Measurements from ENCODE around the gene SPTY2D1.
"Not testable (repeated sequence)": the region's sequence is repeated elsewhere in the genome, so short reads cannot be mapped to it uniquely, and the experiment has no call there.

SPTY2D1 gene

GRCh38 chr11:18634140-18635032 is at the start of gene SPTY2D1:
TSS of gene SPTY2D1 (minus strand) at chr11:18634342. CDS start at chr11:18634257, 85 bp downstream.
- no peaks in the 10 kb centered on the region for H3K9me3 ChIP-seq (ENCODE audit: severe bottlenecking)
- no peaks in the 10 kb centered on the region; the same call in 1 of the 2 replicates for H3K36me3 ChIP-seq (ENCODE audit: low read depth)
- peaks cover 11% of the 10 kb centered on the region for H3K4me1 ChIP-seq (ENCODE audit: insufficient read depth, poor library complexity, severe bottlenecking)
- peak; percentile 99 for DNase-seq (ENCODE audit: low spot score)
- H3K27me3 ChIP-seq (ENCODE audit: insufficient read depth, poor library complexity, severe bottlenecking): no peaks in the 10 kb centered on the region
- peak; percentile 95 for ATAC-seq (ENCODE audit: low read depth)
- TF ChIP-seq, protein P1, sequence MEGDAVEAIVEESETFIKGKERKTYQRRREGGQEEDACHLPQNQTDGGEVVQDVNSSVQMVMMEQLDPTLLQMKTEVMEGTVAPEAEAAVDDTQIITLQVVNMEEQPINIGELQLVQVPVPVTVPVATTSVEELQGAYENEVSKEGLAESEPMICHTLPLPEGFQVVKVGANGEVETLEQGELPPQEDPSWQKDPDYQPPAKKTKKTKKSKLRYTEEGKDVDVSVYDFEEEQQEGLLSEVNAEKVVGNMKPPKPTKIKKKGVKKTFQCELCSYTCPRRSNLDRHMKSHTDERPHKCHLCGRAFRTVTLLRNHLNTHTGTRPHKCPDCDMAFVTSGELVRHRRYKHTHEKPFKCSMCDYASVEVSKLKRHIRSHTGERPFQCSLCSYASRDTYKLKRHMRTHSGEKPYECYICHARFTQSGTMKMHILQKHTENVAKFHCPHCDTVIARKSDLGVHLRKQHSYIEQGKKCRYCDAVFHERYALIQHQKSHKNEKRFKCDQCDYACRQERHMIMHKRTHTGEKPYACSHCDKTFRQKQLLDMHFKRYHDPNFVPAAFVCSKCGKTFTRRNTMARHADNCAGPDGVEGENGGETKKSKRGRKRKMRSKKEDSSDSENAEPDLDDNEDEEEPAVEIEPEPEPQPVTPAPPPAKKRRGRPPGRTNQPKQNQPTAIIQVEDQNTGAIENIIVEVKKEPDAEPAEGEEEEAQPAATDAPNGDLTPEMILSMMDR (IDR thresholded peaks at IDR 0.05; ENCODE audit: poor library complexity, severe bottlenecking): no peak
- peak within 1 kb of the TSS; percentile 71 for H3K4me3 ChIP-seq (ENCODE audit: severe bottlenecking)
- H3K27ac ChIP-seq (ENCODE audit: poor library complexity, severe bottlenecking): peak within 1 kb of the TSS; percentile 44

- Histone ChIP-seq H3K9me3 (ENCODE audit: severe bottlenecking) (peaks cover 3% of the 10 kb centered on the region), H3K4me1 (ENCODE audit: insufficient read depth, poor library complexity, severe bottlenecking) (peaks cover 3% of the 10 kb centered on the region), H3K27ac (ENCODE audit: poor library complexity, severe bottlenecking) (no peak overlapping the region), H3K4me3 (ENCODE audit: severe bottlenecking) (no peak overlapping the region), H3K36me3 (ENCODE audit: low read depth) (no peaks in the 10 kb centered on the region), H3K27me3 (ENCODE audit: insufficient read depth, poor library complexity, severe bottlenecking) (no peaks in the 10 kb centered on the region)
- no peak for ATAC-seq (ENCODE audit: low read depth)
- TF ChIP-seq, protein P1 (IDR thresholded peaks at IDR 0.05; ENCODE audit: poor library complexity, severe bottlenecking): no peak
- no peak for DNase-seq (ENCODE audit: low spot score)
Observed at GRCh38 chr11:18682466-18682865, 48.3 kb upstream of the SPTY2D1 start.

- not testable (repeated sequence) for H3K4me3 ChIP-seq (ENCODE audit: severe bottlenecking); H3K27ac ChIP-seq (ENCODE audit: poor library complexity, severe bottlenecking); H3K27me3 ChIP-seq (ENCODE audit: insufficient read depth, poor library complexity, severe bottlenecking); H3K9me3 ChIP-seq (ENCODE audit: severe bottlenecking); H3K4me1 ChIP-seq (ENCODE audit: insufficient read depth, poor library complexity, severe bottlenecking); H3K36me3 ChIP-seq (ENCODE audit: low read depth); DNase-seq (ENCODE audit: low spot score)
- peak; percentile 35; the same call in 1 of the 3 replicates for ATAC-seq (ENCODE audit: low read depth)
Observed at GRCh38 chr11:18681949-18682348, 47.8 kb upstream of the SPTY2D1 start.

GRCh38 chr11:18677560-18677959 is 43.4 kb upstream of the SPTY2D1 start:
- ATAC-seq (ENCODE audit: low read depth): no peak
- peak overlapping the region; percentile 80 for H3K27ac ChIP-seq (ENCODE audit: poor library complexity, severe bottlenecking)
- H3K4me3 ChIP-seq (ENCODE audit: severe bottlenecking): no peak overlapping the region
- H3K9me3 ChIP-seq (ENCODE audit: severe bottlenecking): no peaks in the 10 kb centered on the region
- no peaks in the 10 kb centered on the region for H3K27me3 ChIP-seq (ENCODE audit: insufficient read depth, poor library complexity, severe bottlenecking)
- H3K36me3 ChIP-seq (ENCODE audit: low read depth): no peaks in the 10 kb centered on the region
- DNase-seq (ENCODE audit: low spot score): no peak
- peaks cover 17% of the 10 kb centered on the region for H3K4me1 ChIP-seq (ENCODE audit: insufficient read depth, poor library complexity, severe bottlenecking)
- TF ChIP-seq, protein P1 (IDR thresholded peaks at IDR 0.05; ENCODE audit: poor library complexity, severe bottlenecking): no peak

DNA sequence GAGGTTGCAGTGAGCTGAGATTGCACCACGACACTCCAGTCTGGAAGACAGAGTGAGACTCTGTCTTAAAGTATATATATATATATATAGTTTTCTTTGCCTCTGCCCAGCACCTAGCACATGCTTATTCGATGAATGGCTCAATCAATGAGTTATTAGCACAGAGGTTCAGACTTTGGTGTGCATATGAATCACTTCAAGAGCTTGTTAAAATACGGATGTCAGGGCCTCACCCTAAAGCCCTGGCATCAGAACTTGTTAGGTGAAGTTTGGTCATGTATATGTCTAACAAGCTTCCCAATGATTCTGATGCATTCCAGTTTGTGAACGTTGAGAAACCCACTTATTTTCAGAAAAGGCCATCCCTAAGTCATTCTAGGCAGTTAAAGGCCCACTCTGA is 42.7 kb upstream of the SPTY2D1 start:
- Histone ChIP-seq H3K4me1 (ENCODE audit: insufficient read depth, poor library complexity, severe bottlenecking) (peaks cover 17% of the 10 kb centered on the region), H3K36me3 (ENCODE audit: low read depth) (no peaks in the 10 kb centered on the region), H3K27ac (ENCODE audit: poor library complexity, severe bottlenecking) (peak overlapping the region; percentile 80), H3K9me3 (ENCODE audit: severe bottlenecking) (no peaks in the 10 kb centered on the region), H3K4me3 (ENCODE audit: severe bottlenecking) (no peak overlapping the region), H3K27me3 (ENCODE audit: insufficient read depth, poor library complexity, severe bottlenecking) (no peaks in the 10 kb centered on the region)
- DNase-seq (ENCODE audit: low spot score) (no peak), ATAC-seq (ENCODE audit: low read depth) (peak; percentile 98)
- TF ChIP-seq, protein P1 (IDR thresholded peaks at IDR 0.05; ENCODE audit: poor library complexity, severe bottlenecking): no peak

DNA sequence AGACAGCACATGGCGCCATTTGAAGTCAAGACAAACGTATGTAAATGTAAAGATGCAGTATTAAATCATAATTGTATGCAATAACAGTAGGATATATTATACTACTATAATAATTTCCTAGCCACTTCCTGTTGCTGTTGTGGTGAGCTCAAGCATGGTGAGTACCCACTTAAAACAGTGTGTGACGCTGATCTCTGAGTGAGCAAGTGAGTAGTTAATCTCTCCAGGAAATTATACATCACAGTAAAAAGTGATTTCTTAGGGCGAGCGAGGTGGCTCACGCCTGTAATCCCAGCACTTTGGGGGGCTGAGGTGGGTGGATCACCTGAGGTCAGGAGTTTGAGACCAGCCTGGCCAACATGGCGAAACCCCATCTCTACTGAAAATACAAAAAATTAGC is 38.1 kb upstream of the SPTY2D1 start:
- H3K4me3 ChIP-seq (ENCODE audit: severe bottlenecking); DNase-seq (ENCODE audit: low spot score); H3K9me3 ChIP-seq (ENCODE audit: severe bottlenecking); H3K27ac ChIP-seq (ENCODE audit: poor library complexity, severe bottlenecking); H3K36me3 ChIP-seq (ENCODE audit: low read depth); ATAC-seq (ENCODE audit: low read depth); H3K27me3 ChIP-seq (ENCODE audit: insufficient read depth, poor library complexity, severe bottlenecking): not testable (repeated sequence)
- peaks cover 26% of the 10 kb centered on the region for H3K4me1 ChIP-seq (ENCODE audit: insufficient read depth, poor library complexity, severe bottlenecking)
